DND-41 (cell line): ENCODE measurements around the gene KCNQ5.

ENCODE experiments used
- ATAC-seq: fragments of 200-7000 bp; cut with Tn5 transposase; 3 replicates; pipeline ENCODE4 v1.9.1; 2021; ENCODE audit warnings: low read depth; ENCODE audit not compliant: insufficient read depth
- DNase-seq: peaks from one replicate; pipeline ENCODE4 v3.0.0-alpha.2; 2020
- H2AFZ ChIP-seq: 2 replicates; pipeline ENCODE4 v1.6.0; 2012; ENCODE audit warnings: low read depth, low read length
- H3K27ac ChIP-seq: 2 replicates; pipeline ENCODE4 v1.5.1; 2012; ENCODE audit warnings: low read length, inconsistent platforms
- H3K27me3 ChIP-seq: fragments of 200-600 bp; sonication (generic); 2 replicates; pipeline ENCODE4 v1.6.0; 2012; ENCODE audit warnings: low read length, mild to moderate bottlenecking, inconsistent platforms; ENCODE audit not compliant: insufficient read depth, poor library complexity
- H3K36me3 ChIP-seq: 2 replicates; pipeline ENCODE4 v1.5.1; 2012; ENCODE audit warnings: low read length, inconsistent platforms; ENCODE audit not compliant: insufficient read depth
- H3K4me1 ChIP-seq: 2 replicates; pipeline ENCODE4 v1.5.1; 2012; ENCODE audit warnings: mild to moderate bottlenecking, low read length; ENCODE audit not compliant: insufficient read depth
- H3K4me2 ChIP-seq: 2 replicates; pipeline ENCODE4 v1.6.0; 2012; ENCODE audit warnings: mild to moderate bottlenecking, moderate library complexity, low read length, inconsistent platforms; ENCODE audit not compliant: insufficient read depth
- H3K4me3 ChIP-seq, 2 experiments: fragments of 200-600 bp in 1 of 2; shearing (Covaris generic) in 1 of 2; 2 replicates each; pipeline ENCODE4 v1.5.1; 2012 to 2016; ENCODE audit warnings: inconsistent platforms in 2 of 2, low read length in 2 of 2, mild to moderate bottlenecking in 2 of 2, low read depth in 1 of 2, moderate library complexity in 1 of 2
- H3K79me2 ChIP-seq: 2 replicates; pipeline ENCODE4 v1.6.0; 2012; ENCODE audit warnings: low read length, inconsistent platforms; ENCODE audit not compliant: insufficient read depth
- H3K9ac ChIP-seq: 2 replicates; pipeline ENCODE4 v1.6.0; 2012; ENCODE audit warnings: low read depth, mild to moderate bottlenecking, inconsistent platforms, low read length, moderate library complexity
- H3K9me3 ChIP-seq: 2 replicates; pipeline ENCODE4 v1.5.1; 2012; ENCODE audit warnings: low read length, moderate library complexity, mild to moderate bottlenecking, inconsistent platforms; ENCODE audit not compliant: insufficient read depth, severe bottlenecking
- H4K20me1 ChIP-seq: 2 replicates; pipeline ENCODE4 v1.6.0; 2012; ENCODE audit warnings: low read length; ENCODE audit not compliant: insufficient read depth
- EZH2 ChIP-seq: IDR thresholded peaks from 3 replicates; pipeline ENCODE4 v1.6.1; 2012; ENCODE audit warnings: borderline replicate concordance, low read depth, mild to moderate bottlenecking, moderate library complexity, low read length, inconsistent platforms; ENCODE audit not compliant: severe bottlenecking
- TF ChIP-seq, protein P1 (sequence below): IDR thresholded peaks from 2 replicates; pipeline ENCODE4 v1.5.1; 2012; ENCODE audit warnings: borderline replicate concordance, low read length, moderate library complexity, mild to moderate bottlenecking; ENCODE audit not compliant: poor library complexity, severe bottlenecking; ENCODE audit errors: extremely low read depth

The KCNQ5 gene

DNA sequence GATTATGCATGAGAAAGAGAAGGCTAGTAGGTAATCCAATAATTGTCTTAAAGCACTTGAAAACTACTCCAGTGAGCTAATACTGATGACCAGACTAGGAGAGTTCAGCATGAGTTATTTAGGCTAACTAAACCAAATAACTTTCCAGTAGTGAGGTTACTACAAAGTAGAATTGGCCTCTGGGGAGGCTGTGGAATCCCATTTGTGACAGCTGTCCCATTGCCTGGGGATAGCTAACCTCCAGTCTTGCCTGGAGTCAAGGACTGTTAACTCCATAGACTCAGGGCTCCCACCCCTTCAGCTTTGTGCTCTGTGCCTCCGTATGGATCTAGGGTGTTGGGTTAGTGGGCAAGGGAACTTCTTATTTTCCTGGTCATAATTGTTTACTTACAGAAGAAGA lies 51.0 kb downstream of the KCNQ5 start:
- Histone ChIP-seq H3K27ac (no peak overlapping the region), H3K4me1 (no peaks in the 10 kb centered on the region), H2AFZ (no peak overlapping the region), H3K4me3 (no peak overlapping the region), H3K4me2 (no peak overlapping the region), H3K27me3 (no peaks in the 10 kb centered on the region), H3K9me3 (no peaks in the 10 kb centered on the region), H3K36me3 (no peaks in the 10 kb centered on the region), H3K9ac (no peak overlapping the region), H4K20me1 (peaks cover 8% of the 10 kb centered on the region; the same call in 1 of the 2 replicates), H3K79me2 (peaks cover 3% of the 10 kb centered on the region; the same call in 1 of the 2 replicates)
- TF ChIP-seq EZH2: no peak
- TF ChIP-seq, protein P1, sequence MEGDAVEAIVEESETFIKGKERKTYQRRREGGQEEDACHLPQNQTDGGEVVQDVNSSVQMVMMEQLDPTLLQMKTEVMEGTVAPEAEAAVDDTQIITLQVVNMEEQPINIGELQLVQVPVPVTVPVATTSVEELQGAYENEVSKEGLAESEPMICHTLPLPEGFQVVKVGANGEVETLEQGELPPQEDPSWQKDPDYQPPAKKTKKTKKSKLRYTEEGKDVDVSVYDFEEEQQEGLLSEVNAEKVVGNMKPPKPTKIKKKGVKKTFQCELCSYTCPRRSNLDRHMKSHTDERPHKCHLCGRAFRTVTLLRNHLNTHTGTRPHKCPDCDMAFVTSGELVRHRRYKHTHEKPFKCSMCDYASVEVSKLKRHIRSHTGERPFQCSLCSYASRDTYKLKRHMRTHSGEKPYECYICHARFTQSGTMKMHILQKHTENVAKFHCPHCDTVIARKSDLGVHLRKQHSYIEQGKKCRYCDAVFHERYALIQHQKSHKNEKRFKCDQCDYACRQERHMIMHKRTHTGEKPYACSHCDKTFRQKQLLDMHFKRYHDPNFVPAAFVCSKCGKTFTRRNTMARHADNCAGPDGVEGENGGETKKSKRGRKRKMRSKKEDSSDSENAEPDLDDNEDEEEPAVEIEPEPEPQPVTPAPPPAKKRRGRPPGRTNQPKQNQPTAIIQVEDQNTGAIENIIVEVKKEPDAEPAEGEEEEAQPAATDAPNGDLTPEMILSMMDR: no peak
- ATAC-seq (no peak), DNase-seq (no peak)

DNA sequence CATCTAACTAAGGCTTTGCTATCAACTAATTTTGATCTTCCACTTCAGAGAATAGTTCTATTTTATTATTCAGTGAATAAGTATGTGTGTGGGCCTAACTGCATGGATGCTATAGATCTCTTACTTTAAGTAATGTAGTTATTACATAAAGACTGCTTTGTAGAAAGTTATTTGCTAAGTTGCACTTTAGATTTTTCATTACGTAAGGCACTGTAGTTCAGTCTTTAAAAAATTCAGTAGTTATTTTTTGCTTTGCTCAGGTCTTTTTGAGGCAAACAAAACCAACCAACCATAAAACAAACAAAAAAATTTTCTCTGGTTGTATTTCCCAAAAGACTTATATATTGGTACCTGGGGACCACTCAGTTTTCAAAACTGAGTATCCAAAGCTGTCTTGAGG lies 53.0 kb downstream of the KCNQ5 start:
- no peak overlapping the region for H3K4me2 ChIP-seq
- peaks cover 3% of the 10 kb centered on the region; the same call in 1 of the 2 replicates for H3K79me2 ChIP-seq

GRCh38 chr6:72675396-72675795 lies 53.5 kb downstream of the KCNQ5 start:
- no peak overlapping the region for H3K4me2 ChIP-seq
- H3K27me3 ChIP-seq: no peaks in the 10 kb centered on the region
- no peak overlapping the region for H3K27ac ChIP-seq
- H2AFZ ChIP-seq: no peak overlapping the region
- no peak overlapping the region for H3K9ac ChIP-seq
- ATAC-seq: no peak
- peaks cover 6% of the 10 kb centered on the region; the same call in 1 of the 2 replicates for H4K20me1 ChIP-seq
- no peaks in the 10 kb centered on the region for H3K36me3 ChIP-seq
- H3K4me1 ChIP-seq: no peaks in the 10 kb centered on the region
- no peaks in the 10 kb centered on the region for H3K9me3 ChIP-seq
- H3K4me3 ChIP-seq: no peak overlapping the region
- no peak for TF ChIP-seq EZH2
- TF ChIP-seq, protein P1: no peak
- no peak for DNase-seq
- peaks cover 3% of the 10 kb centered on the region; the same call in 1 of the 2 replicates for H3K79me2 ChIP-seq

More for the DNA sequence above, 53.0 kb downstream of the KCNQ5 start:
- ATAC-seq: no peak
- TF ChIP-seq, protein P1: no peak
- TF ChIP-seq EZH2: no peak
- H3K9me3 ChIP-seq: no peaks in the 10 kb centered on the region
- no peaks in the 10 kb centered on the region for H3K4me1 ChIP-seq
- H3K27ac ChIP-seq: no peak overlapping the region
- H4K20me1 ChIP-seq: peaks cover 6% of the 10 kb centered on the region; the same call in 1 of the 2 replicates
- no peak overlapping the region for H2AFZ ChIP-seq
- H3K36me3 ChIP-seq: no peaks in the 10 kb centered on the region
- no peak overlapping the region for H3K9ac ChIP-seq
- H3K27me3 ChIP-seq: no peaks in the 10 kb centered on the region
- no peak overlapping the region for H3K4me3 ChIP-seq
- DNase-seq: no peak
